Colonic mucosa (tissue), 4 donors: ENCODE data around the gene HOXD3. TPM values are rescaled to one million over a fixed set of nuclear protein-coding genes. Genes with fewer than 3 reads are reported as not detected.

Experiments
- DNase-seq: peaks from one replicate; pipeline ENCODE4 v3.0.0-alpha.2; 2020
- H3K27ac ChIP-seq: fragments of 200-600 bp; one replicate; pipeline ENCODE4 v1.8.0; 2021
- H3K27me3 ChIP-seq: fragments of 200-600 bp; one replicate; pipeline ENCODE4 v1.8.0; 2021
- H3K36me3 ChIP-seq: fragments of 200-600 bp; one replicate; pipeline ENCODE4 v1.8.0; 2021
- H3K4me1 ChIP-seq: fragments of 200-600 bp; one replicate; pipeline ENCODE4 v1.8.0; 2021; ENCODE audit warnings: mild to moderate bottlenecking
- H3K4me3 ChIP-seq: fragments of 200-600 bp; one replicate; pipeline ENCODE4 v1.8.0; 2021
- H3K9ac ChIP-seq, 2 donors: one replicate each; pipeline ENCODE4 v1.7.0; 2013; ENCODE audit warnings: control low read depth in 2 of 2, low read depth in 2 of 2, low read length in 2 of 2
- H3K9me3 ChIP-seq: fragments of 200-600 bp; one replicate; pipeline ENCODE4 v1.8.0; 2021
- intact Hi-C: fragments of 100-400 bp; cut with DNase I; formaldehyde crosslinking; loops from one replicate; pipeline ENCODE4 v1.14.1; 2022
- total RNA-seq, 2 donors: library from RNA; stranded (reverse); fragmentation: NEBNext Ultra II Directional in 1 of 2; extraction: Animal tissue kit (Norgen Biotek cat#: 25700) in 1 of 2; gene quantifications; one replicate each; pipeline ENCODE4 v1.2.1, GENCODE V29; 2021
- TF ChIP-seq, protein P1 (sequence below): fragments of 200-600 bp; IDR thresholded peaks from one replicate; pipeline ENCODE4 v1.8.0; 2022; ENCODE audit warnings: antibody characterized with exemption, mild to moderate bottlenecking
- donor health status: healthy.
- donor health status: DM: no; HTN: no; CAD: no.
- donor health status: DM: no; HTN: no; CAD: no.

The HOXD3 gene
- total RNA-seq, 2 donors from 2014 or later: 3.2 to 4.6 TPM

DNA sequence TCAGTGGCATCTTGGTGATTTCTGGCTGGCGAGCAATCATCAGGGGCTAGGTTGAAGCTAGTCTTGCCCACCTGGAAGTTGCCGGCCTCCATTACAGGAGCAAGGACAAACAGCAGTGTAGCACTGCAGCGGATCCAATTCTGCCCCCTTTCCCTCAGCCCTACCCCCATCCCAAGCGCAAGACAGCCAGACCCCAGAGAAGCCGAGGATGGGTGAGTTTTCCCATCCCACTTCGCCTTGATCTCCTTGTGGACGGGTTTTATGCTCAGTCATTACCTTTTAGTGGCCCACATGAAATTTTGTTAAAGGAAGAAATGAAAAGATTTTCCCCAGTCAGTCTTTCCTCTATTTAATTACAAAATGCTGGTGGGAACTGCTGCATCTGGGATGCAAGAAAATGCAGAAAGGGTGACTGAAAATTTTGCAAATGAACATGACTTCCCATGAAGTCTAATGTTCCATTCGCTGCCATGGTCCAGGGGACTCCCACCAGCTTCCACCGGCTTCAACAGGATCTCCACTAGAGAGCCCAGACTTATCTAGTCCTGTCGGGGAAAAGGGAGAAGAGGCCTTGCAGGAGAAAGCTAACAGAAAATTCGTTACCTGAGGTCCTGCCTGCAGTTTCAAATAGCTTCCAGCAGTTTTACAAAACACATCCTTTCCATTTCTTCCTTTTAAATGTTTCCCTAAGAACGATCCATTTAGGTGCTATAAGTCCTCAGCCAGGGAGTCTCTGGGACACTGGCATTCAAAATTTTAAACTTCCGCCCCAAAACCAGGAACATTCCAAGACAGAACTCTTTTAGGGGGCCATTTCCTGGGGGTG, 36.5 kb upstream of the HOXD3 start:
- H3K9me3 ChIP-seq: no peaks in the 10 kb centered on the region
- H3K9ac ChIP-seq: peak overlapping the region in 1 of 2 donors; percentile 17
- H3K4me1 ChIP-seq: no peaks in the 10 kb centered on the region
- peaks cover 84% of the 10 kb centered on the region for H3K27me3 ChIP-seq
- intact Hi-C loops: loop anchor here (10.0 kb wide), 2 partner anchors 694 to 1024 kb away; no protein-coding TSS in a partner anchor
- no peaks in the 10 kb centered on the region for H3K36me3 ChIP-seq
- no peak overlapping the region for H3K27ac ChIP-seq
- TF ChIP-seq, protein P1, sequence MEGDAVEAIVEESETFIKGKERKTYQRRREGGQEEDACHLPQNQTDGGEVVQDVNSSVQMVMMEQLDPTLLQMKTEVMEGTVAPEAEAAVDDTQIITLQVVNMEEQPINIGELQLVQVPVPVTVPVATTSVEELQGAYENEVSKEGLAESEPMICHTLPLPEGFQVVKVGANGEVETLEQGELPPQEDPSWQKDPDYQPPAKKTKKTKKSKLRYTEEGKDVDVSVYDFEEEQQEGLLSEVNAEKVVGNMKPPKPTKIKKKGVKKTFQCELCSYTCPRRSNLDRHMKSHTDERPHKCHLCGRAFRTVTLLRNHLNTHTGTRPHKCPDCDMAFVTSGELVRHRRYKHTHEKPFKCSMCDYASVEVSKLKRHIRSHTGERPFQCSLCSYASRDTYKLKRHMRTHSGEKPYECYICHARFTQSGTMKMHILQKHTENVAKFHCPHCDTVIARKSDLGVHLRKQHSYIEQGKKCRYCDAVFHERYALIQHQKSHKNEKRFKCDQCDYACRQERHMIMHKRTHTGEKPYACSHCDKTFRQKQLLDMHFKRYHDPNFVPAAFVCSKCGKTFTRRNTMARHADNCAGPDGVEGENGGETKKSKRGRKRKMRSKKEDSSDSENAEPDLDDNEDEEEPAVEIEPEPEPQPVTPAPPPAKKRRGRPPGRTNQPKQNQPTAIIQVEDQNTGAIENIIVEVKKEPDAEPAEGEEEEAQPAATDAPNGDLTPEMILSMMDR: no peak
- DNase-seq: no peak
- no peak overlapping the region for H3K4me3 ChIP-seq

DNA sequence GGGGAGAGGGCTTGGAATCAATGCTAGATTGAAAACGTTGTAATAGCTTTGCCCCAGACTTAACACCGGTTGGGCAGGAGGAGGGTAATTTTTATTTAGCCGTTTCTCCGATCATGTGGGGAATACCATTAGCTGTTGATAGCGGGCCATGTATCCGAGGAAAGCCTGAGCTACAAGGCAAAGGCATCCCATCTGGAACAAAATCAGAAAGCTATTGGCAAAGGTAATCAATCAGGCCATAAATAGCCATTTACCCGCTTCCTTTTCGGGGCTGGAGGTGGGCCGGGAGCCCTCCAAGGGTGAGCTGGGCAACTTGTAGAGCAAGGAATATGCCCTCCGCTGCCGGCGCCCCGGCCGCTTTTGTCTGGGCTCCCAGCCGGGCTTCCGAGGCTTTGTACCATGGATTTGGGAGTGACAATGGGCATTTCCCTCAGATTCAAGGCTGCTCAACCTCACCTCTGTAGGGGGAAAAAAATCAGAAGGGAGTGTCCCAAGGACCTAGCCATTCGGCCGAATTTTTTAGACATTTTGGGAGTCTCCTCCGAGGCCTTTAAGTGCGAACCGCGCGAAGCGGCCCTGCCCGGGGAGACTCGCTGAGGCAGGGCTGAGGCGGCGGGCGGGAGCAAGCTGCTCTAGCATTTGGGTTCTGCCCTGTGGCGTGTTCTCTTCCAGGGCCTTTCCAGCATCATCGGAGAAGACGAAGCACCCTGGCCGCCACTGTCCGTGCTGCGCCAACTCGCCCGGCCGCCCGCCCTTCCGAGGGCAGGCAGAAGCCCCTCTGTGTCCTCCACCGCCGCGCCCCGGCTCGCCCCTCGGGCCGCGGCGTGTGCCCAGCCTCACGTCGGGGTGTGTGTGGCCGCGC, 35.7 kb upstream of the HOXD3 start:
- TF ChIP-seq, protein P1: no peak
- no peak for DNase-seq
- no peak overlapping the region for H3K27ac ChIP-seq
- no peaks in the 10 kb centered on the region for H3K4me1 ChIP-seq
- H3K9ac ChIP-seq: peak overlapping the region in 1 of 2 donors; percentile 70
- no peaks in the 10 kb centered on the region for H3K36me3 ChIP-seq
- intact Hi-C loops: loop anchor here (10.0 kb wide), 2 partner anchors 693 to 1023 kb away; no protein-coding TSS in a partner anchor
- peaks cover 78% of the 10 kb centered on the region for H3K27me3 ChIP-seq
- no peaks in the 10 kb centered on the region for H3K9me3 ChIP-seq
- H3K4me3 ChIP-seq: no peak overlapping the region

DNA sequence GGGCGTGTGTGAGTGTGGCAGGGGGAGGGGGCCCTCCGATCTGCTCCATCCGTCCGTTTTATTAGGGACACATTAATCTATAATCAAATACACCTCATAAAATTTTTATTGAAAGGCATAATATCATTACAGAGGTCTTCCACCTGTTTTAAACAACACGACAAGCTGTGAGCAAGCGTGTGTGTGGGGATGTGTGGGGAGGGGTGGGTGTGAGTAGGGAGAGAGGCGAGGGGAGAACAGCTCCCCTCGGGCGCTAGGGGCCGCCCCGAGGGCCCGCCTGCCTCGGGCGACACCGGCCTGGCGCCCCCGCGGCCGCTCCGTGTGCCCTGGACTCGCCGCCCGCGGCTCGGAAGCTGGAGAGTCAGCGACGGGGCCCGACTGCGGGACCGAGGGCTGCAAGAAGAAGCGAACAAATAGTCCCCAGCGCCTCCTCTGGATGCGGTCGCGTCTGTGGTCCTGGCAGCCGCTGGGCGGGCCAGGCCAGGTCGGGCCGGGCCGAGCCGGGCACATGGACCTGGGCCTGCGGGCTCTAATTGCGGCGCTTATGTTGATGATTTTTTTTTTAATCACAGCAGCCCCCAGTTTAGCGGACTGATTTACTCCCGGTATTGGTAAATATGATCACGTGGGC, 34.9 kb upstream of the HOXD3 start:
- peaks cover 74% of the 10 kb centered on the region for H3K27me3 ChIP-seq
- H3K27ac ChIP-seq: peak overlapping the region; percentile 37

DNA sequence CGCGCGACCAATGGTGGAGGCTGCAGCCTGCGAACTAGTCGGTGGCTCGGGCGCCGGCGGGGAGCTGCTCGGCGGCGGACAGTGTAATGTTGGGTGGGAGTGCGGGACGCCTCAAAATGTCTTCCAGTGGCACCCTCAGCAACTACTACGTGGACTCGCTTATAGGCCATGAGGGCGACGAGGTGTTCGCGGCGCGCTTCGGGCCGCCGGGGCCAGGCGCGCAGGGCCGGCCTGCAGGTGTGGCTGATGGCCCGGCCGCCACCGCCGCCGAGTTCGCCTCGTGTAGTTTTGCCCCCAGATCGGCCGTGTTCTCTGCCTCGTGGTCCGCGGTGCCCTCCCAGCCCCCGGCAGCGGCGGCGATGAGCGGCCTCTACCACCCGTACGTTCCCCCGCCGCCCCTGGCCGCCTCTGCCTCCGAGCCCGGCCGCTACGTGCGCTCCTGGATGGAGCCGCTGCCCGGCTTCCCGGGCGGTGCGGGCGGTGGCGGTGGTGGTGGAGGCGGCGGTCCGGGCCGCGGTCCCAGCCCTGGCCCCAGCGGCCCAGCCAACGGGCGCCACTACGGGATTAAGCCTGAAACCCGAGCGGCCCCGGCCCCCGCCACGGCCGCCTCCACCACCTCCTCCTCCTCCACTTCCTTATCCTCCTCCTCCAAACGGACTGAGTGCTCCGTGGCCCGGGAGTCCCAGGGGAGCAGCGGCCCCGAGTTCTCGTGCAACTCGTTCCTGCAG, 34.3 kb upstream of the HOXD3 start, which contains the start of gene HOXD9:
Gene HOXD9 (plus strand): TSS at position 37 of the 728 bp plus-strand sequence. CDS start 50 bp downstream, at position 87.
- Histone ChIP-seq H3K27ac (peak within 1 kb of the TSS; percentile 37), H3K27me3 (peaks cover 68% of the 10 kb centered on the region), H3K36me3 (no peaks in the 10 kb centered on the region), H3K9ac (peak within 1 kb of the TSS; percentile 44 to 70), H3K4me3 (peak within 1 kb of the TSS; percentile 57), H3K9me3 (no peaks in the 10 kb centered on the region), H3K4me1 (no peaks in the 10 kb centered on the region)
- intact Hi-C loops: loop anchor here (10.0 kb wide), 2 partner anchors 692 to 1022 kb away; no protein-coding TSS in a partner anchor
- TF ChIP-seq, protein P1: no peak
- DNase-seq: peak; percentile 81

More for the DNA sequence above, 34.9 kb upstream of the HOXD3 start:
- Histone ChIP-seq H3K9me3 (no peaks in the 10 kb centered on the region), H3K36me3 (no peaks in the 10 kb centered on the region), H3K4me3 (peak overlapping the region; percentile 57), H3K9ac (peak overlapping the region in 1 of 2 donors; percentile 70), H3K4me1 (no peaks in the 10 kb centered on the region)
- TF ChIP-seq, protein P1: no peak
- intact Hi-C loops: loop anchor here (10.0 kb wide), 2 partner anchors 693 to 1023 kb away; no protein-coding TSS in a partner anchor
- no peak for DNase-seq
